HG03520 (cell line): Measurements from ENCODE around the gene ADARB2.

Source experiments
- ATAC-seq: cut with Tn5 transposase; IDR thresholded peaks from one replicate; pipeline ENCODE4 v1.9.1; 2021; ENCODE audit warnings: mild to moderate bottlenecking, moderate library complexity; ENCODE audit not compliant: unreplicated experiment

The ADARB2 gene

DNA sequence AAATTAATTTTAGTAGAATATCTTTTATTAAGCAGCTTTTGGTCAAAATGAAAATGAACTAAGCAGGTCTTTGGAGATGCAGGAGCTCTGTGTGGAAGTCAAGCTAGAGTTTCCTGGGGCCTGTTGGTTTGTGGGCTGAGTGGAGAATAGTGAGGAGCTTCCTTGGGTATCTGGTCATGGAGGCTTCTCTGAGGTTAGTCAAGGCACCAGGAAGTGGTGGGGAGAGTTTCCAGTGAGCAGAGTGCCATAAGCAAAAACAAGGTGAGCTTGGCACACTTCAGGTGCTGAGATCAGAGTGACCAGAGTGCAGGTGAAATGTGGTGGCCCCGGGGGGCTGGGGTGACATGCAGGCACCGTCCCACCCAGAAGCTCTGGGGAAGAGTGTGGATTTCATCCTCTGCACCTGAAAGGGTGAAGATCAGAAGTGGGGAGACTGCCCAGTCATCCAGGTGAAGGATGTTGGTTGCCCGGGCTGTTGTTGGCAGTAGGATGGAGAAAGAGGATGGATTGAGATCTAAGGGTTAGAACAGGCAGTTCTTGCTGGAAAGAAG, 603.8 kb downstream of the ADARB2 start:
- no peak for ATAC-seq

DNA sequence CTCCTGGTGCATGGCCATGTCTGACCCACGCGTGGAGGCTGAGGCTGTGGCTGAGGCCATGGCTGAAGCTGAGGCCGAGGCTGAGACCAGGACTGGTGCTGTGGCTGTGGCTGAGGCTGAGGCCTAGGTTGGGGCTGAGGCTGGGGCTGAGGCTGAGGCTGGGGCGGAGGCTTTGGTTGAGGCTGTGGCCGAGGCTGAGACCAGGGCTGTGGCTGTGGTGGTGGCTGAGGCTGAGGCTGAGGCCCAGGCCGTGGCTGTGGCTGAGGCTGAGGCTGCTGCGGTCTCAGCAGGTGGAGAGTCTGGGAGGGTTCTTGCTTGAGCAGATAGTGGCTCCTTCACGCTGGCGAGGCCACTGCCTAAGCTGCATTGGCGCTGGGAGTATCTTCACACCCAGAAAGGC, 604.7 kb downstream of the ADARB2 start:
- no peak for ATAC-seq

DNA sequence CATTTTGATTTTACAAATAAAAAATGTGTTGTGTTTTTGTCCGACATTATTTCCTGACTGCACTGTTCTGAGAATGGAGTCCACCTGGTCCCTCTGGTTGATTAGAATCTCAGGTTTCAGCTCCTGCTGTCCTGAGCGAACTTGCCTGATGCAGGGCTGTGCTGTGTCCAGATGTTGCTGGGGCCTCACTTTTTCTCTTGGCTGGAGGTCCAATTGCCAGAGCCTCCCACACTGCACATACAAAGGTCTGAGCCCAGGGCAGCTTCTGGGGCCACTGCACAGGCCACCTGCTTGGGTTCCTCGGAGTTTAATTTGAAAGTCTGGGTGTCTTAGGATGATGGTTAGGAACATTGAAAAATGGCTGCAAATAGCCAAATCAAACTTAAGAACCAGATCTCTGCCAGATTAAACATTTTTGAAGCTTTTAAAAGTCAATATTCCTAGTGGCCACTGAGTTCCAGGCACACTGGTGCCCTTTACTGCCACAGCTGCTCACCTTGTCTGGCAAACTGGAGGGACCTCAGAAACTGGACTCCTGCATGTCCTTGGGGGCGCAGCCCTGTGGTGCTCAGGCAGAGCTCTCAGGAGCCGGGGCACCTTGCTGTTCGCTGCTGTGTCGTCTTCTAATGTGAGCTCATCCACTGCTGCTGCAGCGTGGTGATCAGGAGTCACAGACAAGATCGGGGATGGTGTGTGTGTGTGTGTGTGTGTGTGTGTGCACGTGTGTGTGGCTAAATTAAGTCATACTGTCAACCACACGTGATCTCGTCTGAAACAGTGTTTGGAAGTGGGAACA, 606.1 kb downstream of the ADARB2 start:
- no peak for ATAC-seq

DNA sequence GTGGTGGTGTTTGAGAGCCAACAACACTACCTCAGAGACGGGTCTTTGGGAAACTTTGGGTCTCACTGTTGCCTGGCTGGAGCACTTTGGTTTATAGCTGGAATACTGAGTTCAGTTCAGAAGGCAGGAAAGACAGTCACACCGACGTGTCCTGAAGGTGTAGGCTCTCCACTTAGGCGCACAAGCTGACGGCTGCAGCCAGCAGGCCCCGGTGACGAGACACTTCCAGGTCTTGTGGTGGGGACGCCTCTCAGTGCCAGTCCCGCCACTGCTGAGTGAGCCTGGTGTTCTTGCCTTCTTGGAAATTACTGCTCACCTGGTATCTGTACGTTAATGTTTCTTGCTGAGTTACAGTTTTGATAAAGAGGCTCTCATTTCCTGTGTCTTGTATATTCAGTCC, 607.1 kb downstream of the ADARB2 start:
- no peak for ATAC-seq

DNA sequence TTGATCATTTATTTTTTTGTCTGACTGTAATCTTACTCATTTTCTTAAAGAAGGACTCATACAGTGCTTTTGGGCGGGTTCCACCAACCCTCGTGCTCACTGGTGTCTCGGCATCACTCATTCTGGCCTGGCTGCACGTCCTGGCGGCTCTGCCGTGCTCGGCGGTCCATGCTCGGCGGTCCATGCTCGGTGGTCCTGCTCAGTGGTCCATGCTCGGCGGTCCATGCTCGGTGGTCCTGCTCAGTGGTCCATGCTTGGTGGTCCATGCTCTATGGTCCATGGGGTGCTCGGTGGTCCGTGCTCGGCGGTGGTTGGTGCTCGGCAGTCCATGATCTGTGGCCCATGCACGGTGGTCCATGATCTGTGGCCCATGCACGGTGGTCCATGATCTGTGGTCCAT, 608.7 kb downstream of the ADARB2 start:
- no peak for ATAC-seq

DNA sequence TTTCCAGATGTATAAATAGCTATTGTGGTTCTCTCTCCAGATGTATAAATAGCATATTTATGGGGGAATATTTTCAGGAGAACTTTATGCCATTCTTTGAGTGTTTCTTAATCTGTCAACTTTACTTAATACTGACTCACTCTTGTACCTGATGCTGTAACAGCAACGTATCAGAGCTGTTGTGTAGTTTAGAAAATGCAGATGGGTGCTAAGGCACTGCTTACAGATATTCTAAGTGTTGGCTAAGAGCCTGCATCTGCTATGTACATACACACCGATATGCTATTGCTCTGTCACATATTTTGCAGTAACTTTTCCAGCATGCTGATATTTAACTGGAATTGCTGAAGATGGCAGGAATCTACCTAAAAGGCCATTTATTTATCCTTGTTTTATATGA, 609.2 kb downstream of the ADARB2 start:
- no peak for ATAC-seq

DNA sequence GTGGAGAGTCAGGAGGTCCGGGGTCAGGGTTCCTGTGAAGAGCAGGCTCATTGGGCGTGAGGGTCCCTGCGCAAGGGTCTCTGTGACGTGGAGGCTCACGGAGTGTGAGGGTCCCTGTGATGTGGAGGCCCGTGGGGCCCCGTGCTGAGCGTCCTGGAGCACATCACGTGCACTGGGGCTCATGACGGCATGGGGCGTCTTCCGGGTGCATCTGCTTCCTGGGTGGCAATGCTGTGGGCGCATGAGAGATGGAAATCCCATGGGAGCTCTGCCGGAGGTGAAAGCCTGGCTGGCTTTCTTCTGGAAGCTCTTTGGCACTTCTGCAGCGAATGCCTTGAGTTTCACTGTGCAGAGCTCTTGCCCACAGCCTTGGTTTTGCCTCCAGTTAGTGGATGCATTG, 609.7 kb downstream of the ADARB2 start:
- no peak for ATAC-seq
